GM18508 (cell line): ENCODE measurements around the gene BSPRY.
"Not testable (repeated sequence)": the region's sequence is repeated elsewhere in the genome, so short reads cannot be mapped to it uniquely, and the experiment has no call there.

Source experiments
- ATAC-seq: cut with Tn5 transposase; IDR thresholded peaks from one replicate; pipeline ENCODE4 v1.9.1; 2021; ENCODE audit warnings: moderate number of reproducible peaks; ENCODE audit not compliant: insufficient read depth, unreplicated experiment

BSPRY gene

GRCh38 chr9:113368348-113368981 lies 19.1 kb downstream of the BSPRY start:
- no peak for ATAC-seq

- ATAC-seq = no peak
These were observed 19.9 kb downstream of the BSPRY start for GRCh38 chr9:113368982-113369854.

- no peak for ATAC-seq
These were observed 20.5 kb downstream of the BSPRY start for GRCh38 chr9:113369855-113370140.

GRCh38 chr9:113370806-113371325 lies 21.5 kb downstream of the BSPRY start:
- ATAC-seq = no peak

GRCh38 chr9:113372059-113372458 lies 22.7 kb downstream of the BSPRY start:
- no peak for ATAC-seq

- no peak for ATAC-seq
These were observed 23.9 kb downstream of the BSPRY start for GRCh38 chr9:113373256-113373655.

GRCh38 chr9:113373676-113374392 lies 24.5 kb downstream of the BSPRY start:
- no peak for ATAC-seq

GRCh38 chr9:113375057-113376023 lies 26.0 kb downstream of the BSPRY start:
- ATAC-seq = no peak

GRCh38 chr9:113376634-113377567 lies 27.6 kb downstream of the BSPRY start, which contains the start of gene HDHD3:
TSS of gene HDHD3 (minus strand) at chr9:113376986. CDS start at chr9:113374354, 2,632 bp downstream.
- ATAC-seq = no peak

GRCh38 chr9:113379094-113379828 lies 29.9 kb downstream of the BSPRY start:
- not testable (repeated sequence) for ATAC-seq

- ATAC-seq = not testable (repeated sequence)
These were observed 30.5 kb downstream of the BSPRY start for GRCh38 chr9:113379829-113380210.

- ATAC-seq = peak; percentile 53
These were observed 31.6 kb downstream of the BSPRY start for GRCh38 chr9:113380869-113381378.

GRCh38 chr9:113381441-113381840 lies 32.1 kb downstream of the BSPRY start:
- ATAC-seq = not testable (repeated sequence)

GRCh38 chr9:113381909-113382411 lies 32.6 kb downstream of the BSPRY start:
- no peak for ATAC-seq

GRCh38 chr9:113386571-113387393 lies 37.4 kb downstream of the BSPRY start:
- no peak for ATAC-seq

GRCh38 chr9:113387560-113388230 lies 38.4 kb downstream of the BSPRY start:
- no peak for ATAC-seq
